Measurements from ENCODE around the gene BSPRY. TPM values are rescaled to one million over a fixed set of nuclear protein-coding genes. Genes with fewer than 3 reads are reported as not detected.
"Not testable (repeated sequence)": the region's sequence is repeated elsewhere in the genome, so short reads cannot be mapped to it uniquely, and the experiment has no call there.

The BSPRY gene
- total RNA-seq, 1 donor from 2014 or later = 10.8 TPM

DNA sequence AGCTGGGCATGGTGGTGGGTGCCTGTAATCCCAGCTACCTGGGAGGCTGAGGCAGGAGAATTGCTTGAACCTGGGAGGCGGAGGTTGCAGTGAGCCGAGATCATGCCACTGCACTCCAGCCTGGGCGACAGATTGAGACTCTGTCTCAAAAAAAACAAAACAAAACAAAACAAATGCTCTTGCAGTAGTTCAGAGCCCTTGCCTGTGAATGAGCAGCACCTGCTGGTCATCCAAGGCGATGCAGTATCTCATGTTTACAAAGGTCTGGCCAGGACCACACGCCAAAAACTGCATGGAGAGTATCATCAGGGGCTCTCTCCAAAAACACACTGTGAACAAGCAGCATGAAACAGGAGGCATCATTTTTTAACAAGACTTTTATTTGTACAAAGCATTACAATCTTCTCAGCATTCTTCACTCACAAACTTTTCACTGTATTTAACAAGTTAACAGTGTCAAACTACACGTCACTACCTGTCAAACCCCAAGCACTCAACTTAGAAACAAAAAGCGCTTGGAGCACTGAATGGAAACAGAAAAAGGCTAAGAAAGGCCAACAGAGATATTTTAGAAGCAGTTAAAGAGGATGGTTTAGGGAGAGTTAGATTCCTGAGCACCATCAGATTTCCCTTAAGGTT, 57.7 kb downstream of the BSPRY start:
- H3K4me3 ChIP-seq; DNase-seq; H3K27me3 ChIP-seq; intact Hi-C loops (cut with DNase I); H3K9me3 ChIP-seq: not testable (repeated sequence)
- H3K4me1 ChIP-seq = peaks cover 14% of the 10 kb centered on the region
- H3K27ac ChIP-seq = peak overlapping the region; percentile 39
- H3K36me3 ChIP-seq = peaks cover 20% of the 10 kb centered on the region
- peak; percentile 30 for ATAC-seq
- peak; percentile 65 for TF ChIP-seq CTCF (IDR thresholded peaks at IDR 0.05)

GRCh38 chr9:113409481-113409880, 60.1 kb downstream of the BSPRY start:
- intact Hi-C loops (cut with DNase I) = no loop called here
- no peak for TF ChIP-seq CTCF (IDR thresholded peaks at IDR 0.05)
- no peaks in the 10 kb centered on the region for H3K9me3 ChIP-seq
- H3K27ac ChIP-seq = peak overlapping the region; percentile 93
- no peak for DNase-seq
- H3K36me3 ChIP-seq = peaks cover 20% of the 10 kb centered on the region
- H3K4me1 ChIP-seq = peaks cover 14% of the 10 kb centered on the region
- peak overlapping the region; percentile 93 for H3K4me3 ChIP-seq
- ATAC-seq = no peak
- no peaks in the 10 kb centered on the region for H3K27me3 ChIP-seq

DNA sequence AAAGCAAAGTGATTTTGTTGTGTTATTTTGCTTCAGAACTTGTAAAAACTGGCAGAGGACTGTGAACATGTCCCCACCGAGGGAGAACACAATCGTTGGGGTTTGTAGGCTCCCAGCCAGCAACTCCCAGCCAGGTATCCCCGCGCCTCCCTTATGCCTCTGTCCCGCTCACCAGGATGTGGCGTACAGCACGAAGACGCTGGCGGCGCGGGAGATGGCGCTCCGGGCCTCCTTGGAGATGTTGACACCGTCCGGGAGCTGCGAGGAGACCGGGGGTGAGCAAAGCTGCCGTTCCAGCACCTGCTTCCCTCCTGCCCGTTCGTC, 60.5 kb downstream of the BSPRY start:
- Histone ChIP-seq H3K4me3 (peak overlapping the region; percentile 93), H3K27me3 (no peaks in the 10 kb centered on the region), H3K4me1 (peaks cover 14% of the 10 kb centered on the region), H3K36me3 (peaks cover 20% of the 10 kb centered on the region), H3K9me3 (no peaks in the 10 kb centered on the region), H3K27ac (peak overlapping the region; percentile 93)
- intact Hi-C loops (cut with DNase I) = no loop called here
- DNase-seq = no peak
- ATAC-seq = peak; percentile 5
- no peak for TF ChIP-seq CTCF (IDR thresholded peaks at IDR 0.05)

- peak within 1 kb of the TSS; percentile 93 for H3K4me3 ChIP-seq
- peaks cover 14% of the 10 kb centered on the region for H3K4me1 ChIP-seq
- peaks cover 20% of the 10 kb centered on the region for H3K36me3 ChIP-seq
- TF ChIP-seq CTCF (IDR thresholded peaks at IDR 0.05) = no peak
- ATAC-seq (peak; percentile 99), DNase-seq (peak; percentile 98)
- no peaks in the 10 kb centered on the region for H3K9me3 ChIP-seq
- intact Hi-C loops (cut with DNase I) = no loop called here
- peak within 1 kb of the TSS; percentile 93 for H3K27ac ChIP-seq
- no peaks in the 10 kb centered on the region for H3K27me3 ChIP-seq
Observed at GRCh38 chr9:113410207-113410864, 61.0 kb downstream of the BSPRY start, which contains the start of the genes C9orf43 and POLE3. C9orf43 (plus strand) TSS chr9:113410747; CDS start chr9:113413494, 2,747 bp downstream. POLE3 (minus strand) TSS chr9:113410675; CDS start chr9:113410293, 382 bp downstream.

GRCh38 chr9:113416149-113416721, 66.9 kb downstream of the BSPRY start:
- no peak overlapping the region for H3K4me3 ChIP-seq
- H3K27ac ChIP-seq = peak overlapping the region; percentile 19
- no peak for DNase-seq
- ATAC-seq = peak; percentile 77
- no peaks in the 10 kb centered on the region for H3K36me3 ChIP-seq
- no peaks in the 10 kb centered on the region for H3K4me1 ChIP-seq
- no peak for TF ChIP-seq CTCF (IDR thresholded peaks at IDR 0.05)
- no peaks in the 10 kb centered on the region for H3K9me3 ChIP-seq
- intact Hi-C loops (cut with DNase I) = no loop called here
- no peaks in the 10 kb centered on the region for H3K27me3 ChIP-seq
